PC-3 (cell line): ENCODE data around the gene PNCK.

Source experiments
- EZH2 ChIP-seq: fragments of 300-600 bp; sonication (generic); IDR thresholded peaks from one replicate; pipeline ENCODE4 v1.6.1; 2017; ENCODE audit warnings: antibody characterized with exemption, mild to moderate bottlenecking, low read length; ENCODE audit not compliant: unreplicated experiment
- EZH2phosphoT487 ChIP-seq: fragments of 300-600 bp; sonication (generic); IDR thresholded peaks from 2 replicates; pipeline ENCODE4 v1.6.1; 2018; ENCODE audit warnings: mild to moderate bottlenecking, antibody characterized with exemption, low read length, borderline replicate concordance
- TF ChIP-seq, protein P1 (sequence below): fragments of 300-600 bp; sonication (generic); conservative IDR thresholded peaks from 2 replicates; pipeline ENCODE4 v1.5.1; 2017; ENCODE audit warnings: antibody characterized with exemption, low read depth, mild to moderate bottlenecking, low read length

DNA sequence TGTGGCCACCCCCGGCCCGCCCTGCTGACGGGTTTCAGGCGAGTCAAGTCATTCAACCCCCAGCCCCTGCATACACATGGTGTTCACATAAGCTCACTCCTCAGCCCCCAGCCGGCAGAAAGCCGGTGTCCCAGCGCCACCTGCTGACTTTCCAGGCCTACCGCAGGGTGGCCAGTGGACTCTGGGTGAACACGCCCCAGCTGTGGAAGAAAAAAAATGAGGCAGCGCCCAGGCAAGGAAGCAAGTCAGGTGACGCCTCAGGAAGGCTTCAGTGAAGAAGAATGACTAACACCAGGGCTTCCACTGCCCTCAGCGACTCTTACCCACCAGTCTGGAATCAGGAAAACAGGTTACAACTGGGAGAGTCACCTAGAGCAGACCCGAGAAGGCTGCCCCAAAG, 34.8 kb upstream of the PNCK start:
- TF ChIP-seq EZH2 (no peak), EZH2phosphoT487 (no peak)
- TF ChIP-seq, protein P1, sequence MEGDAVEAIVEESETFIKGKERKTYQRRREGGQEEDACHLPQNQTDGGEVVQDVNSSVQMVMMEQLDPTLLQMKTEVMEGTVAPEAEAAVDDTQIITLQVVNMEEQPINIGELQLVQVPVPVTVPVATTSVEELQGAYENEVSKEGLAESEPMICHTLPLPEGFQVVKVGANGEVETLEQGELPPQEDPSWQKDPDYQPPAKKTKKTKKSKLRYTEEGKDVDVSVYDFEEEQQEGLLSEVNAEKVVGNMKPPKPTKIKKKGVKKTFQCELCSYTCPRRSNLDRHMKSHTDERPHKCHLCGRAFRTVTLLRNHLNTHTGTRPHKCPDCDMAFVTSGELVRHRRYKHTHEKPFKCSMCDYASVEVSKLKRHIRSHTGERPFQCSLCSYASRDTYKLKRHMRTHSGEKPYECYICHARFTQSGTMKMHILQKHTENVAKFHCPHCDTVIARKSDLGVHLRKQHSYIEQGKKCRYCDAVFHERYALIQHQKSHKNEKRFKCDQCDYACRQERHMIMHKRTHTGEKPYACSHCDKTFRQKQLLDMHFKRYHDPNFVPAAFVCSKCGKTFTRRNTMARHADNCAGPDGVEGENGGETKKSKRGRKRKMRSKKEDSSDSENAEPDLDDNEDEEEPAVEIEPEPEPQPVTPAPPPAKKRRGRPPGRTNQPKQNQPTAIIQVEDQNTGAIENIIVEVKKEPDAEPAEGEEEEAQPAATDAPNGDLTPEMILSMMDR = peak; percentile 73
